ENCODE data around the gene RPP14. TPM values are rescaled to one million over a fixed set of nuclear protein-coding genes. Genes with fewer than 3 reads are reported as not detected.

Gene RPP14
- total RNA-seq = 12.1 TPM

GRCh38 chr3:58305882-58306711, at the start of gene RPP14, which contains the start of gene HTD2:
Gene RPP14, plus strand, starts transcription at chr3:58306245. Its CDS starts 4,085 bp downstream, at chr3:58310330.
Gene HTD2, plus strand, starts transcription at chr3:58306520. Its CDS starts 11,094 bp downstream, at chr3:58317614.

GRCh38 chr3:58332575-58333188, 26.6 kb downstream of the RPP14 start, which contains the start of gene PXK:
Gene PXK, plus strand, starts transcription at chr3:58332892. Its CDS starts 97 bp downstream, at chr3:58332989.

Small RNAs within 50 kb of the gene (small RNA-seq; reads per million reads assigned to genes)
- not detected for gene AC098479.1 (ENCODE audit: low replicate concordance)

Other genes with a start within 250 kb of the RPP14 start
- 10.0 TPM for gene DNASE1L3, start 95.3 kb upstream of the RPP14 start, total RNA-seq
- gene ABHD6, start 68.5 kb upstream of the RPP14 start, total RNA-seq = 10.0 TPM
- 14.8 TPM for gene HTD2, start 275 bp downstream of the RPP14 start, total RNA-seq
- gene PXK, start 26.6 kb downstream of the RPP14 start, total RNA-seq = 26.1 TPM
- 62.1 TPM for gene PDHB, start 127.6 kb downstream of the RPP14 start, total RNA-seq
- gene KCTD6, start 185.9 kb downstream of the RPP14 start, total RNA-seq = 17.9 TPM
- 38.3 TPM for gene ACOX2, start 230.9 kb downstream of the RPP14 start, total RNA-seq

Measured in metanephros (tissue), 2 donors.